CD14-positive monocyte (primary cell): ENCODE measurements around the gene SGCD. TPM values are rescaled to one million over a fixed set of nuclear protein-coding genes. Genes with fewer than 3 reads are reported as not detected.

Experiments used
- DNase-seq, 3 donors: peaks; one replicate each; pipeline ENCODE4 v3.0.0-alpha.2; 2011 to 2022
- H2AFZ ChIP-seq: 2 replicates; pipeline ENCODE4 v1.6.0; 2012; ENCODE audit warnings: mild to moderate bottlenecking, low read depth, low read length, inconsistent platforms; ENCODE audit not compliant: insufficient read depth, poor library complexity, severe bottlenecking
- H3K27ac ChIP-seq, 2 donors: 1 replicate in 1 of 2; 2 replicates in 1 of 2; pipeline ENCODE4 v1.5.1; 2012 to 2013; ENCODE audit warnings: low read length in 2 of 2, control low read depth in 1 of 2, inconsistent platforms in 1 of 2, low read depth in 1 of 2, mild to moderate bottlenecking in 1 of 2
- H3K27me3 ChIP-seq, 2 donors: one replicate each; pipeline versions ENCODE4 v1.6.0 to v1.6.1; 2011 to 2013; ENCODE audit warnings: low read length in 2 of 2; ENCODE audit not compliant: control insufficient read depth in 2 of 2, insufficient read depth in 2 of 2
- H3K36me3 ChIP-seq, 2 donors: replicated peaks in 1 of 2; 1 replicate in 1 of 2; 2 replicates in 1 of 2; pipeline versions ENCODE4 v1.5.1 to v1.6.1; 2012 to 2013; ENCODE audit warnings: low read length in 2 of 2, control low read depth in 1 of 2, inconsistent platforms in 1 of 2, mild to moderate bottlenecking in 1 of 2; ENCODE audit not compliant: insufficient read depth in 2 of 2, control insufficient read depth in 1 of 2
- H3K4me1 ChIP-seq, 2 donors: 1 replicate in 1 of 2; 2 replicates in 1 of 2; pipeline versions ENCODE4 v1.5.1 to v1.6.1; 2012 to 2013; ENCODE audit warnings: low read length in 2 of 2, control low read depth in 1 of 2, inconsistent platforms in 1 of 2, mild to moderate bottlenecking in 1 of 2, moderate library complexity in 1 of 2; ENCODE audit not compliant: insufficient read depth in 2 of 2, control insufficient read depth in 1 of 2
- H3K4me2 ChIP-seq: replicated peaks from 2 replicates; pipeline ENCODE3; 2012; ENCODE audit warnings: low read length, moderate library complexity, mild to moderate bottlenecking; ENCODE audit not compliant: poor library complexity, severe bottlenecking; ENCODE audit errors: extremely low read depth
- H3K4me3 ChIP-seq, 3 experiments: fragments of 200-600 bp in 1 of 3; sonication (generic) in 1 of 3; replicated peaks in 1 of 3; 1 replicate in 2 of 3; 2 replicates in 1 of 3; pipeline ENCODE4 v1.5.1; 2011 to 2013; ENCODE audit warnings: low read length in 3 of 3, mild to moderate bottlenecking in 3 of 3, control low read depth in 2 of 3, low read depth in 2 of 3, inconsistent platforms in 1 of 3, moderate library complexity in 1 of 3
- H3K79me2 ChIP-seq: 2 replicates; pipeline ENCODE4 v1.6.0; 2012; ENCODE audit warnings: mild to moderate bottlenecking, control low read depth, inconsistent platforms, low read length, moderate library complexity; ENCODE audit not compliant: insufficient read depth
- H3K9ac ChIP-seq: 2 replicates; pipeline ENCODE4 v1.6.0; 2017; ENCODE audit warnings: low read length, mild to moderate bottlenecking; ENCODE audit not compliant: insufficient read depth, poor library complexity, severe bottlenecking
- H3K9me3 ChIP-seq, 2 donors: replicated peaks in 1 of 2; 1 replicate in 1 of 2; 2 replicates in 1 of 2; pipeline versions ENCODE4 v1.5.1 to v1.6.1; 2012 to 2013; ENCODE audit warnings: low read length in 2 of 2, control low read depth in 1 of 2; ENCODE audit not compliant: control insufficient read depth in 1 of 2, insufficient read depth in 1 of 2
- H4K20me1 ChIP-seq: 2 replicates; pipeline ENCODE4 v1.6.0; 2012; ENCODE audit warnings: mild to moderate bottlenecking, low read length, control low read depth, moderate library complexity; ENCODE audit not compliant: insufficient read depth
- H3K27ac Mint-ChIP-seq, 7 donors: one replicate each; pipeline ENCODE4 v1.8.0; 2020; ENCODE audit warnings: mild to moderate bottlenecking in 7 of 7, mixed read lengths in 7 of 7, moderate library complexity in 6 of 7, inconsistent platforms in 2 of 7
- H3K27me3 Mint-ChIP-seq, 3 donors: one replicate each; pipeline ENCODE4 v1.8.0; 2021 to 2022; ENCODE audit warnings: low read depth in 3 of 3, mild to moderate bottlenecking in 3 of 3, mixed read lengths in 3 of 3, moderate library complexity in 3 of 3, inconsistent platforms in 1 of 3
- H3K36me3 Mint-ChIP-seq, 2 donors: one replicate each; pipeline ENCODE4 v1.8.0; 2020; ENCODE audit warnings: mixed read lengths in 2 of 2, inconsistent platforms in 1 of 2, mild to moderate bottlenecking in 1 of 2
- H3K4me1 Mint-ChIP-seq: one replicate; pipeline ENCODE4 v1.8.0; 2020; ENCODE audit warnings: mild to moderate bottlenecking, mixed read lengths
- H3K4me3 Mint-ChIP-seq, 2 donors: one replicate each; pipeline ENCODE4 v1.8.0; 2020; ENCODE audit warnings: mild to moderate bottlenecking in 2 of 2, mixed read lengths in 2 of 2, moderate library complexity in 1 of 2
- H3K9me3 Mint-ChIP-seq, 7 donors: one replicate each; pipeline ENCODE4 v1.8.0; 2020 to 2022; ENCODE audit warnings: mixed read lengths in 7 of 7, mild to moderate bottlenecking in 6 of 7, moderate library complexity in 6 of 7, inconsistent platforms in 2 of 7
- CTCF ChIP-seq: fragments of 200-600 bp; IDR thresholded peaks from one replicate; pipeline ENCODE4 v1.8.0; 2022; ENCODE audit warnings: antibody characterized with exemption, mild to moderate bottlenecking
- WGBS: methylation state at CpG from one replicate; pipeline ENCODE4 v1.1.5; 2013; ENCODE audit warnings: missing lambda C conversion rate; ENCODE audit not compliant: insufficient coverage; 5-methylcytosine and 5-hydroxymethylcytosine counted together
- intact Hi-C, 2 donors: fragments of 100-400 bp; cut with micrococcal nuclease; formaldehyde crosslinking; loops; one replicate each; pipeline versions ENCODE4 v1.15.0 to v1.15.1; 2023
- polyA plus RNA-seq, 3 donors: library from polyadenylated mRNA; depleted of rRNA in 1 of 3; unstranded in 2 of 3; stranded (reverse) in 1 of 3; fragments of 300-500 nt in 2 of 3; fragments of >200 nt in 1 of 3; fragmentation: Illumina TruSeq in 2 of 3; gene quantifications; 1 replicate in 2 of 3; 2 replicates in 1 of 3; pipeline ENCODE4 v1.2.3, GENCODE V29; 2012 to 2021

Gene SGCD
- polyA plus RNA-seq, 3 donors = not detected

- no peak overlapping the region for H3K9ac ChIP-seq
- peak; percentile 1 to 28 (median 3) for DNase-seq
- no peaks in the 10 kb centered on the region for H3K4me1 ChIP-seq
Measured at GRCh38 chr5:156473269-156473908, 146.4 kb downstream of the SGCD start.

DNA sequence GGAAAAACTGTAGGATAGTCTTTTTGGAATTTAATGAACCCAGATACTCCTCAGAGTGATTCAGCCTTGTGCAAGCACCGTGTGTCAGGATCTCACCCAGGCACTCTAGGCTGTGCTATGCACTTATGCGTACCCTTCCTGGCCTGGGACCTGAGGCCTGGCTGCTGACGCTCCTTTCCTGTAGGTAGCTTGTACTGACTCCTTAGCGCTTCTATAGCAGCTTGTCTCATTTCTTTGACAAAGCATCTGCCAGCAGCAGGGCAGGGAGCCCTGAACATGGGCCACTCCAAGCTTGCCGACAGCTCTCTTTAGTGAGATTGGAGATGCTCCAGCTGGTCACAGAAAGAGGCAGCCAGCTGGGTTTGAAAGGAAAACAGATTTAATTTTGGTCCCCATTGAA lies 147.3 kb downstream of the SGCD start:
- no peak for DNase-seq
- no peak overlapping the region for H3K9ac ChIP-seq
- Mint-ChIP-seq H3K9me3 (peaks cover 0 to 8% (median 2%) of the 10 kb centered on the region in 7 donors), H3K27me3 (peaks cover 0 to 1% (median 0%) of the 10 kb centered on the region in 3 donors), H3K27ac (no peak overlapping the region), H3K4me3 (no peak overlapping the region), H3K4me1 (no peaks in the 10 kb centered on the region), H3K36me3 (no peaks in the 10 kb centered on the region)
- no peaks in the 10 kb centered on the region for H3K27me3 ChIP-seq
- H3K27ac ChIP-seq = no peak overlapping the region
- no peak overlapping the region for H3K4me3 ChIP-seq
- no peak overlapping the region for H3K4me2 ChIP-seq
- H3K79me2 ChIP-seq = no peaks in the 10 kb centered on the region
- no peak overlapping the region for H2AFZ ChIP-seq
- no peak for TF ChIP-seq CTCF
- intact Hi-C loops = no loop called here
- H3K36me3 ChIP-seq = no peaks in the 10 kb centered on the region
- no peaks in the 10 kb centered on the region for H3K9me3 ChIP-seq
- WGBS = 80% methylated on average over 5 of the region's 5 CpGs
- H3K4me1 ChIP-seq = no peaks in the 10 kb centered on the region
- no peaks in the 10 kb centered on the region for H4K20me1 ChIP-seq

More at GRCh38 chr5:156473269-156473908, 146.4 kb downstream of the SGCD start:
- H3K27me3 Mint-ChIP-seq = peaks cover 0 to 1% (median 0%) of the 10 kb centered on the region in 3 donors
- WGBS = no CpG with 5 or more reads among the region's 7 CpGs
- no peak for TF ChIP-seq CTCF
- H3K4me3 ChIP-seq = no peak overlapping the region
- H3K4me2 ChIP-seq = no peak overlapping the region
- H3K9me3 ChIP-seq = no peaks in the 10 kb centered on the region
- H3K36me3 ChIP-seq = no peaks in the 10 kb centered on the region
- H3K27ac ChIP-seq = no peak overlapping the region
- no peaks in the 10 kb centered on the region for H4K20me1 ChIP-seq
- H3K27me3 ChIP-seq = no peaks in the 10 kb centered on the region
- H3K36me3 Mint-ChIP-seq = no peaks in the 10 kb centered on the region
- no peaks in the 10 kb centered on the region for H3K4me1 Mint-ChIP-seq
- H3K4me3 Mint-ChIP-seq = no peak overlapping the region
- peaks cover 0 to 2% (median 1%) of the 10 kb centered on the region in 7 donors for H3K9me3 Mint-ChIP-seq
- no peak overlapping the region for H2AFZ ChIP-seq
- no peak overlapping the region for H3K27ac Mint-ChIP-seq
- no peaks in the 10 kb centered on the region for H3K79me2 ChIP-seq
- intact Hi-C loops = no loop called here
